ENCODE measurements around the gene UBE2QL1.

DNA sequence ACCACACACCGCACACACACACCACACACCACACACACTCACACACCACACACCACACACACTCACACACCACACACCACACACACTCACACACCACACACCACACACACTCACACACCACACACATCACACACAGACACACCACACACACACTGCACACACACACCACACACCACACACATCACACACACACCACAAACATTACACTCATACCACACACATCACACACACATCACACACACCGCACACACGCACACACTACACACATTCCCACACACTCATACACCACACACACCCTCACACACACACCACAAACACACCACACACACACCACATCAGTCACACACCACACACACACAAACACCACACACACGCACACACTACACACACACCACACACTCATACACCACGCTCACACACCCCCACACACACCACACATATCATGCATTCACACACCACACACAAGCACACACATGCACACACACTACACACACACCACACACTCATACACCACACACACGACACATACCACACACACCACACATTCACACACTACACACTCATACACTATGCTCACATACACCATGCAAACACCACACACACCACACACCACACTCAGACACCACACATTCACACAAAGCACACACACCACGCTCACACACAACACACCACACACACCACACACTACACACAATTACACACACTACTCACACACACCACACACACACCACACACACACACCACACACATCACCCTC, 1.1 kb upstream of the UBE2QL1 start:
- TF ChIP-seq, protein P1, sequence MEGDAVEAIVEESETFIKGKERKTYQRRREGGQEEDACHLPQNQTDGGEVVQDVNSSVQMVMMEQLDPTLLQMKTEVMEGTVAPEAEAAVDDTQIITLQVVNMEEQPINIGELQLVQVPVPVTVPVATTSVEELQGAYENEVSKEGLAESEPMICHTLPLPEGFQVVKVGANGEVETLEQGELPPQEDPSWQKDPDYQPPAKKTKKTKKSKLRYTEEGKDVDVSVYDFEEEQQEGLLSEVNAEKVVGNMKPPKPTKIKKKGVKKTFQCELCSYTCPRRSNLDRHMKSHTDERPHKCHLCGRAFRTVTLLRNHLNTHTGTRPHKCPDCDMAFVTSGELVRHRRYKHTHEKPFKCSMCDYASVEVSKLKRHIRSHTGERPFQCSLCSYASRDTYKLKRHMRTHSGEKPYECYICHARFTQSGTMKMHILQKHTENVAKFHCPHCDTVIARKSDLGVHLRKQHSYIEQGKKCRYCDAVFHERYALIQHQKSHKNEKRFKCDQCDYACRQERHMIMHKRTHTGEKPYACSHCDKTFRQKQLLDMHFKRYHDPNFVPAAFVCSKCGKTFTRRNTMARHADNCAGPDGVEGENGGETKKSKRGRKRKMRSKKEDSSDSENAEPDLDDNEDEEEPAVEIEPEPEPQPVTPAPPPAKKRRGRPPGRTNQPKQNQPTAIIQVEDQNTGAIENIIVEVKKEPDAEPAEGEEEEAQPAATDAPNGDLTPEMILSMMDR (IDR thresholded peaks at IDR 0.05) = no peak
- TF ChIP-seq POLR2A (IDR thresholded peaks at IDR 0.05) (no peak), POLR2AphosphoS5 (IDR thresholded peaks at IDR 0.05) (no peak), EP300 (IDR thresholded peaks at IDR 0.05) (no peak)
